GM12878 (cell line): Measurements from ENCODE around the gene HMGN3. TPM values are rescaled to one million over a fixed set of nuclear protein-coding genes. Genes with fewer than 3 reads are reported as not detected.

Source experiments
- ATAC-seq: fragments of 200-7000 bp; cut with Tn5 transposase; 3 replicates; pipeline ENCODE4 v1.9.1; 2020; ENCODE audit warnings: mild to moderate bottlenecking, moderate library complexity
- BruUV-seq: library from RNA; stranded (reverse); fragments of 400-500 nt; replicated peaks from 2 replicates; lab custom pipeline; 2021; lab: Mats Ljungman, UMichigan
- CTCF ChIA-PET: fragments of 300-600 bp; sonication (Branson Sonifier 250); formaldehyde crosslinking; extraction: SDS; loops from one replicate; lab custom pipeline; 2021; ENCODE audit warnings: inconsistent platforms; lab: Yijun Ruan, JAX
- POLR2A ChIA-PET: fragments of 350-600 bp; formaldehyde crosslinking; extraction: SDS; loops from one replicate; lab custom pipeline; 2021; ENCODE audit warnings: inconsistent platforms; lab: Charles Lee
- RAD21 ChIA-PET: fragments of 300-600 bp; sonication (Branson Sonifier 250); formaldehyde crosslinking; loops from one replicate; lab custom pipeline; 2023; ENCODE audit warnings: antibody characterized with exemption; ENCODE audit not compliant: unreplicated experiment; lab: Charles Lee
- SMC1A ChIA-PET: fragments of 300-600 bp; sonication (Branson Sonifier 250); formaldehyde crosslinking; loops from one replicate; lab custom pipeline; 2023; ENCODE audit not compliant: unreplicated experiment, uncharacterized antibody; lab: Charles Lee
- DNase-seq: peaks from one replicate; pipeline ENCODE4 v3.0.0-alpha.2; 2011; ENCODE audit warnings: low read depth, low spot score
- FAIRE-seq: peaks from 3 replicates; lab custom pipeline; 2011; peaks lifted over from hg19 to GRCh38; lab: Jason Lieb, UNC
- H2AFZ ChIP-seq: 2 replicates; pipeline ENCODE4 v1.6.0; 2011; ENCODE audit warnings: low read depth, low read length, control low read depth; ENCODE audit not compliant: control insufficient read depth
- H3K27ac ChIP-seq: 2 replicates; pipeline ENCODE4 v1.5.1; 2011; ENCODE audit warnings: control low read depth; ENCODE audit not compliant: control insufficient read depth, insufficient read depth
- H3K27me3 ChIP-seq, 2 experiments: replicated peaks in 1 of 2; 2 replicates each; pipeline versions ENCODE4 v1.6.0 to v1.6.1; 2011; ENCODE audit warnings: low read length in 1 of 2; ENCODE audit not compliant: control insufficient read depth in 2 of 2, insufficient read depth in 2 of 2
- H3K36me3 ChIP-seq, 2 experiments: 2 replicates each; pipeline ENCODE4 v1.5.1; 2011; ENCODE audit warnings: low read length in 1 of 2; ENCODE audit not compliant: control insufficient read depth in 2 of 2, insufficient read depth in 2 of 2
- H3K4me1 ChIP-seq: 2 replicates; pipeline ENCODE4 v1.6.1; 2011; ENCODE audit warnings: mild to moderate bottlenecking, low read length, moderate library complexity, mixed read lengths; ENCODE audit not compliant: control insufficient read depth, insufficient read depth
- H3K4me2 ChIP-seq: 2 replicates; pipeline ENCODE4 v1.6.0; 2011; ENCODE audit warnings: control low read depth; ENCODE audit not compliant: control insufficient read depth, insufficient read depth
- H3K4me3 ChIP-seq: fragments of 200-600 bp; sonication (generic); 2 replicates; pipeline ENCODE4 v1.5.1; 2016
- H3K79me2 ChIP-seq: 2 replicates; pipeline ENCODE4 v1.6.0; 2011; ENCODE audit warnings: low read length; ENCODE audit not compliant: control insufficient read depth, insufficient read depth
- H3K9ac ChIP-seq: 2 replicates; pipeline ENCODE4 v1.8.0; 2011; ENCODE audit warnings: low read length, control low read depth, mixed read lengths; ENCODE audit not compliant: control insufficient read depth, insufficient read depth
- H3K9me3 ChIP-seq: replicated peaks from 3 replicates; pipeline ENCODE4 v1.5.1; 2011; ENCODE audit warnings: mild to moderate bottlenecking, low read length; ENCODE audit not compliant: control insufficient read depth, insufficient read depth
- H4K20me1 ChIP-seq: 2 replicates; pipeline ENCODE4 v1.6.0; 2011; ENCODE audit not compliant: control insufficient read depth, insufficient read depth
- BACH1 ChIP-seq: fragments of 450-650 bp; IDR thresholded peaks from 2 replicates; pipeline ENCODE4 v1.6.1; 2017; ENCODE audit warnings: mild to moderate bottlenecking, borderline replicate concordance
- CHD2 ChIP-seq: IDR thresholded peaks from 2 replicates; pipeline ENCODE4 v1.6.1; 2011; ENCODE audit warnings: low read depth, low read length, improper control_type of control experiment, borderline replicate concordance
- CHD4 ChIP-seq: fragments of 200-600 bp; sonication (generic); IDR thresholded peaks from 2 replicates; pipeline ENCODE4 v1.6.1; 2016; ENCODE audit warnings: mild to moderate bottlenecking
- JUND ChIP-seq: IDR thresholded peaks from 2 replicates; pipeline ENCODE4 v1.6.1; 2012; ENCODE audit warnings: low read depth, mild to moderate bottlenecking, low read length, improper control_type of control experiment, moderate library complexity
- KAT2A ChIP-seq: conservative IDR thresholded peaks from 2 replicates; pipeline ENCODE4 v1.6.1; 2011; ENCODE audit warnings: low read depth, low read length; ENCODE audit not compliant: control insufficient read depth
- PAX8 ChIP-seq: fragments of 450-650 bp; IDR thresholded peaks from 2 replicates; pipeline ENCODE4 v1.6.1; 2017; ENCODE audit warnings: mild to moderate bottlenecking, moderate library complexity
- SREBF2 ChIP-seq: IDR thresholded peaks from 2 replicates; pipeline ENCODE4 v1.6.1; 2012; ENCODE audit warnings: mild to moderate bottlenecking, low read length
- SRF ChIP-seq, 2 experiments: IDR thresholded peaks; 2 replicates each; pipeline ENCODE4 v1.6.1; 2011; ENCODE audit warnings: low read depth in 2 of 2, low read length in 2 of 2, mild to moderate bottlenecking in 1 of 2, moderate library complexity in 1 of 2
- ZNF207 ChIP-seq: fragments of 450-650 bp; IDR thresholded peaks from 2 replicates; pipeline ENCODE4 v1.6.1; 2014; ENCODE audit warnings: antibody characterized with exemption, mild to moderate bottlenecking, borderline replicate concordance
- ZNF217 ChIP-seq: fragments of 450-650 bp; IDR thresholded peaks from 2 replicates; pipeline ENCODE4 v1.6.1; 2017; ENCODE audit warnings: antibody characterized with exemption, mild to moderate bottlenecking
- in situ Hi-C: fragments of 300-500 bp; cut with MboI; formaldehyde crosslinking; loops from 9 replicates; pipeline ENCODE4 v1.14.3; 2018; ENCODE audit warnings: mixed read lengths
- intact Hi-C: fragments of 100-400 bp; cut with micrococcal nuclease; formaldehyde crosslinking; loops from one replicate; pipeline ENCODE4 v1.14.2; 2022; ENCODE audit not compliant: unreplicated experiment
- polyA plus RNA-seq, 11 experiments: library from polyadenylated mRNA; depleted of rRNA in 4 of 11; unstranded in 6 of 11; stranded (reverse) in 5 of 11; fragments of >200 nt; fragmentation: Nextera tagmentation in 4 of 11; fragmentation: Illumina TruSeq in 1 of 11; extraction: Ambion mirVana in 4 of 11; extraction: Trizol in 1 of 11; gene quantifications; 1 replicate in 1 of 11; 2 replicates in 10 of 11; pipeline versions ENCODE4 v1.2.1 to v1.2.3, GENCODE V29; 2011 to 2016; ENCODE audit warnings: inconsistent platforms in 2 of 11, missing spikeins in 2 of 11, low read depth in 1 of 11
- total RNA-seq, 4 experiments: library from RNA; depleted of rRNA in 3 of 4; stranded (reverse); fragments of >200 nt in 3 of 4; fragmentation: Illumina TruSeq in 1 of 4; extraction: Trizol in 1 of 4; gene quantifications; 2 replicates each; pipeline versions ENCODE4 v1.2.1 to v1.2.3, GENCODE V29; 2013 to 2021
- TF ChIP-seq, protein P1 (sequence below): fragments of 450-650 bp; IDR thresholded peaks from 2 replicates; pipeline ENCODE4 v1.6.1; 2018; ENCODE audit warnings: mild to moderate bottlenecking, low read depth, moderate library complexity; ENCODE audit not compliant: partially characterized antibody
- TF ChIP-seq, protein P2 (sequence below): IDR thresholded peaks from 2 replicates; pipeline ENCODE4 v1.6.1; 2011; ENCODE audit warnings: borderline replicate concordance, low read depth, mild to moderate bottlenecking, moderate library complexity, mixed read lengths, low read length; ENCODE audit not compliant: insufficient read depth; ENCODE audit errors: extremely low read length

The HMGN3 gene
- total and polyA plus RNA-seq, 10 of the 15 experiments (the other 5 are each of a cell fraction or from before 2014, with no cell fraction given) = 115 to 496 (median 262) TPM

DNA sequence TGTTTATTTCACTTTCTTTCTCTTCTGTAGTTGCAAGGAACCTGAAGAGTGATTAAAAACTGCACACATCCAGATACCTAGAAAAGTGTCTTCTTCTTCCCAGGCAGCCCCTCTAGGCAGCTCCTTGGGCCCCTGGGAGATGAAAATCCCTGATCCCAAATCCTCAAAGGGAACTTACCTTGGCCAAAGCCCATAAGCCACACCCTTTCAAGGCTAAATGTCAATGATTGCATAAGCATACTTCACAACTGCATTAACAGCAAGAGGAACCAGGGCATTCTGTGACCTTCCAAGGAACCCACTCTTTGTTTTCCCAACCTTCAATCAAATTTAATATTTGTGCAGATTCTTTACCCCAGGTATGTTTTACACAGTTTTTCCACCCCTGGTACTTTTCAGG, 4.4 kb upstream of the HMGN3 start:
- FAIRE-seq (no peak), ATAC-seq (no peak), DNase-seq (no peak)
- ChIA-PET POLR2A (interaction anchor here (2.0 kb wide), 1 partner anchor 22 kb away, joined by 4 read pairs; no protein-coding TSS in a partner anchor), CTCF (interaction anchor here (1.1 kb wide), 1 partner anchor 163 kb away, joined by 6 read pairs; no protein-coding TSS in a partner anchor), SMC1A (interaction anchor here (0.7 to 4.5 kb wide), 8 partner anchors 10 to 306 kb away, joined by 3 to 30 read pairs (median 6); no protein-coding TSS in a partner anchor), RAD21 (interaction anchor here (1.0 to 2.7 kb wide), 5 partner anchors 96 to 306 kb away, joined by 3 to 14 read pairs (median 5); no protein-coding TSS in a partner anchor)
- H3K4me3 ChIP-seq = no peak overlapping the region
- H3K27ac ChIP-seq = no peak overlapping the region
- H3K9me3 ChIP-seq = no peaks in the 10 kb centered on the region; the same call in 2 of the 3 replicates
- H3K36me3 ChIP-seq = no peaks in the 10 kb centered on the region
- no peak for TF ChIP-seq CHD2
- TF ChIP-seq, protein P1, sequence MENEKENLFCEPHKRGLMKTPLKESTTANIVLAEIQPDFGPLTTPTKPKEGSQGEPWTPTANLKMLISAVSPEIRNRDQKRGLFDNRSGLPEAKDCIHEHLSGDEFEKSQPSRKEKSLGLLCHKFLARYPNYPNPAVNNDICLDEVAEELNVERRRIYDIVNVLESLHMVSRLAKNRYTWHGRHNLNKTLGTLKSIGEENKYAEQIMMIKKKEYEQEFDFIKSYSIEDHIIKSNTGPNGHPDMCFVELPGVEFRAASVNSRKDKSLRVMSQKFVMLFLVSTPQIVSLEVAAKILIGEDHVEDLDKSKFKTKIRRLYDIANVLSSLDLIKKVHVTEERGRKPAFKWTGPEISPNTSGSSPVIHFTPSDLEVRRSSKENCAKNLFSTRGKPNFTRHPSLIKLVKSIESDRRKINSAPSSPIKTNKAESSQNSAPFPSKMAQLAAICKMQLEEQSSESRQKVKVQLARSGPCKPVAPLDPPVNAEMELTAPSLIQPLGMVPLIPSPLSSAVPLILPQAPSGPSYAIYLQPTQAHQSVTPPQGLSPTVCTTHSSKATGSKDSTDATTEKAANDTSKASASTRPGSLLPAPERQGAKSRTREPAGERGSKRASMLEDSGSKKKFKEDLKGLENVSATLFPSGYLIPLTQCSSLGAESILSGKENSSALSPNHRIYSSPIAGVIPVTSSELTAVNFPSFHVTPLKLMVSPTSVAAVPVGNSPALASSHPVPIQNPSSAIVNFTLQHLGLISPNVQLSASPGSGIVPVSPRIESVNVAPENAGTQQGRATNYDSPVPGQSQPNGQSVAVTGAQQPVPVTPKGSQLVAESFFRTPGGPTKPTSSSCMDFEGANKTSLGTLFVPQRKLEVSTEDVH = no peak
- no peak for TF ChIP-seq PAX8
- TF ChIP-seq KAT2A = no peak
- TF ChIP-seq CHD4 = no peak
- no peak for TF ChIP-seq ZNF207
- no peak for TF ChIP-seq BACH1
- TF ChIP-seq, protein P2, sequence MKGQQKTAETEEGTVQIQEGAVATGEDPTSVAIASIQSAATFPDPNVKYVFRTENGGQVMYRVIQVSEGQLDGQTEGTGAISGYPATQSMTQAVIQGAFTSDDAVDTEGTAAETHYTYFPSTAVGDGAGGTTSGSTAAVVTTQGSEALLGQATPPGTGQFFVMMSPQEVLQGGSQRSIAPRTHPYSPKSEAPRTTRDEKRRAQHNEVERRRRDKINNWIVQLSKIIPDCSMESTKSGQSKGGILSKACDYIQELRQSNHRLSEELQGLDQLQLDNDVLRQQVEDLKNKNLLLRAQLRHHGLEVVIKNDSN = no peak
- TF ChIP-seq ZNF217 = no peak
- TF ChIP-seq JUND = no peak
- TF ChIP-seq SREBF2 = no peak
- TF ChIP-seq SRF (IDR thresholded peaks at IDR 0.05; ENCODE audit: low read depth in 2 of 2, low read length in 2 of 2) = no peak
- 0 out of 2 replicates have a peak overlapping the region, but pooled peaks have one; percentile 7 for H3K4me2 ChIP-seq
- peaks cover 26% of the 10 kb centered on the region for H3K4me1 ChIP-seq
- no peak overlapping the region for H3K9ac ChIP-seq
- no peak overlapping the region for H2AFZ ChIP-seq
- H3K27me3 ChIP-seq = no peaks in the 10 kb centered on the region
- no peaks in the 10 kb centered on the region for H4K20me1 ChIP-seq
- H3K79me2 ChIP-seq = peaks cover 4% of the 10 kb centered on the region
- in situ Hi-C loops (loop anchor here (5.0 kb wide), 1 partner anchor 93 kb away; no protein-coding TSS in a partner anchor), intact Hi-C loops (loop anchor here (10.0 kb wide), 1 partner anchor 226 kb away; no protein-coding TSS in a partner anchor)
- BruUV-seq = no TSS peak
